OCI-LY7 (cell line): ENCODE data around the gene TPBG.

ENCODE experiments used
- CTCF ChIP-seq: fragments of 200-600 bp; sonication (generic); conservative IDR thresholded peaks from 2 replicates; pipeline ENCODE4 v1.5.1; 2014; ENCODE audit warnings: mild to moderate bottlenecking, antibody characterized with exemption, low read length, moderate library complexity, mixed read lengths
- EZH2phosphoT487 ChIP-seq: fragments of 200-600 bp; sonication (generic); IDR thresholded peaks from 2 replicates; pipeline ENCODE4 v1.6.1; 2018; ENCODE audit warnings: low read depth, borderline replicate concordance, mild to moderate bottlenecking, mixed run types, antibody characterized with exemption, low read length, moderate library complexity, mixed read lengths

- TF ChIP-seq CTCF (no peak), EZH2phosphoT487 (no peak)
Observed at GRCh38 chr6:82385961-82386360, 22.3 kb downstream of the TPBG start.
